Heart right ventricle (tissue), 16 donors: ENCODE data around the gene PRELID2. TPM values are rescaled to one million over a fixed set of nuclear protein-coding genes. Genes with fewer than 3 reads are reported as not detected.
A peak's percentile ranks its signal among the peaks of the same experiment; 100 is the strongest.

ENCODE experiments used
- ATAC-seq, 8 donors: fragments of 200-7000 bp; cut with Tn5 transposase; one replicate each; pipeline ENCODE4 v1.9.1; 2020; ENCODE audit warnings: mild to moderate bottlenecking in 8 of 8, moderate library complexity in 8 of 8, moderate number of reproducible peaks in 1 of 8
- DNase-seq, 2 donors: peaks; one replicate each; pipeline ENCODE4 v3.0.0-alpha.2; 2020
- H3K27ac ChIP-seq, 10 donors: fragments of 200-600 bp; sonication (generic) in 2 of 10; one replicate each; pipeline versions ENCODE4 v1.5.0 to v1.8.0; 2020 to 2022; ENCODE audit warnings: mild to moderate bottlenecking in 3 of 10
- H3K27me3 ChIP-seq, 7 donors: fragments of 200-600 bp; one replicate each; pipeline ENCODE4 v1.8.0; 2021 to 2022; ENCODE audit warnings: mild to moderate bottlenecking in 2 of 7
- H3K36me3 ChIP-seq, 9 donors: fragments of 200-600 bp; sonication (generic) in 1 of 9; one replicate each; pipeline versions ENCODE4 v1.5.0 to v1.8.0; 2020 to 2022; ENCODE audit warnings: mild to moderate bottlenecking in 2 of 9
- H3K4me1 ChIP-seq, 9 donors: fragments of 200-600 bp; sonication (generic) in 1 of 9; one replicate each; pipeline versions ENCODE4 v1.5.0 to v1.8.0; 2020 to 2022; ENCODE audit warnings: mild to moderate bottlenecking in 4 of 9
- H3K4me3 ChIP-seq, 10 donors: fragments of 200-600 bp; sonication (generic) in 2 of 10; one replicate each; pipeline versions ENCODE4 v1.5.0 to v1.8.0; 2020 to 2022; ENCODE audit warnings: mild to moderate bottlenecking in 7 of 10, moderate library complexity in 2 of 10
- H3K9me3 ChIP-seq, 11 donors: fragments of 200-600 bp in 10 of 11; sonication (generic) in 2 of 11; one replicate each; pipeline versions ENCODE4 v1.5.0 to v1.8.0; 2013 to 2022; ENCODE audit warnings: mild to moderate bottlenecking in 2 of 11, control low read depth in 1 of 11, moderate library complexity in 1 of 11
- CTCF ChIP-seq, 9 donors: fragments of 200-600 bp; sonication (generic) in 2 of 9; IDR thresholded peaks; one replicate each; pipeline versions ENCODE4 v1.5.0 to v1.8.0; 2021 to 2022; ENCODE audit warnings: antibody characterized with exemption in 9 of 9, mild to moderate bottlenecking in 5 of 9, moderate library complexity in 1 of 9
- WGBS, 2 donors: extraction: QIAGEN DNeasy Blood & Tissue Kit; methylation state at CpG; one replicate each; pipeline ENCODE4 v1.1.7; 2013; ENCODE audit warnings: inconsistent platforms in 1 of 2; 5-methylcytosine and 5-hydroxymethylcytosine counted together
- intact Hi-C, 10 donors: fragments of 100-400 bp; cut with DNase I; formaldehyde crosslinking; loops; one replicate each; pipeline versions ENCODE4 v1.11.1 to v1.14.2; 2022
- polyA plus RNA-seq, 2 donors: library from polyadenylated mRNA; stranded (reverse); fragments of 200-250 nt; gene quantifications; one replicate each; pipeline ENCODE4 v1.2.3, GENCODE V29; 2013
- total RNA-seq, 10 donors: library from RNA; stranded (reverse); fragmentation: NEBNext Ultra II Directional in 3 of 10; extraction: Animal tissue kit (Norgen Biotek cat#: 25700) in 3 of 10; gene quantifications; one replicate each; pipeline versions ENCODE4 v1.2.1 to v1.2.4, GENCODE V29; 2021 to 2023
- donor health status: Arrhythmogenic right ventricular cardiomyopathy.
- donor health status: ischemic (EF 13 %, LVEDD 7.1; RV severe dilation, severe dysfunction).
- donor health status: healthy with polysubstance abuse.
- donor health status: DM: no; HTN: yes; CAD: no.
- donor health status: DM: no; HTN: no; CAD: no.
- donor health status: ischemic (EF 25% LVEDD 6.9; RV normal size, moderate dysfunction).
- donor health status: ischemic (EF 25% LVEDD 5.7; RV mildly dilated, moderate dysfunction).
- donor health status: healthy.
- donor health status: DM: yes; HTN: yes; CAD: no.
- donor health status: Ischemic cardiomyopathy.
- donor health status: ischemic (EF 35%, LVEDD 5.7; RV mildly dilated, moderate dysfunction).
- donor health status: nonischemic (EF 11% LVEDD 7.7; RV severe dilation, severe dysfunction).
- donor health status: DM: yes; HTN: yes; CAD: no.
- donor health status: PGD.
- donor health status: ischemic (EF 29% LVEDD 5.4; RV normal size, mild dysfunction).
- donor health status: nonischemic (EF 23%, LVEDD 6.1; RV moderate dilation, normal function).

The PRELID2 gene
- total and polyA plus RNA-seq, 12 donors = 1.2 to 83.7 (median 11.9) TPM

GRCh38 chr5:145825751-145826180 lies 9.4 kb downstream of the PRELID2 start:
- ATAC-seq = peak in 1 of 8 donors; percentile 41
- 67 to 68% methylated on average over 3 of the region's 3 CpGs for WGBS, 2 donors
- H3K4me3 ChIP-seq = no peak overlapping the region
- no peaks in the 10 kb centered on the region for H3K36me3 ChIP-seq
- intact Hi-C loops = loop anchor here in 9 of 10 donors (5.0 to 10.0 kb wide), 6 partner anchors 128 to 1621 kb away; no protein-coding TSS in a partner anchor
- H3K9me3 ChIP-seq = no peaks in the 10 kb centered on the region
- peaks cover 0 to 14% (median 10%) of the 10 kb centered on the region in 9 donors for H3K4me1 ChIP-seq
- no peak for DNase-seq
- no peaks in the 10 kb centered on the region for H3K27me3 ChIP-seq
- no peak overlapping the region for H3K27ac ChIP-seq
- TF ChIP-seq CTCF (IDR thresholded peaks at IDR 0.05) = peak; percentile 29 to 91 (median 80)

- H3K4me1 ChIP-seq = peaks cover 0 to 4% (median 0%) of the 10 kb centered on the region in 9 donors
- no peaks in the 10 kb centered on the region for H3K27me3 ChIP-seq
- no peak overlapping the region for H3K27ac ChIP-seq
- DNase-seq = no peak
- H3K4me3 ChIP-seq = no peak overlapping the region
- H3K9me3 ChIP-seq = no peaks in the 10 kb centered on the region
- intact Hi-C loops = loop anchor here in 7 of 10 donors (5.0 to 10.0 kb wide), 4 partner anchors 129 to 1619 kb away; no protein-coding TSS in a partner anchor
- TF ChIP-seq CTCF (IDR thresholded peaks at IDR 0.05) = no peak
- H3K36me3 ChIP-seq = peaks cover 0 to 5% (median 0%) of the 10 kb centered on the region in 9 donors
- no peak for ATAC-seq
- WGBS, 2 donors = 51 to 60% methylated on average over 4 of the region's 4 CpGs
Observed at GRCh38 chr5:145824040-145824439, 11.1 kb downstream of the PRELID2 start.

- intact Hi-C loops = loop anchor here in 1 of 10 donors (10.0 kb wide), 1 partner anchor 134 kb away; no protein-coding TSS in a partner anchor
- Histone ChIP-seq H3K9me3 (no peaks in the 10 kb centered on the region), H3K4me3 (no peak overlapping the region), H3K27me3 (no peaks in the 10 kb centered on the region), H3K4me1 (peaks cover 0 to 4% (median 0%) of the 10 kb centered on the region in 9 donors), H3K27ac (no peak overlapping the region), H3K36me3 (peaks cover 0 to 40% (median 0%) of the 10 kb centered on the region in 9 donors)
- no peak for ATAC-seq
- 80% methylated on average over 4 of the region's 4 CpGs for WGBS, 2 donors
- no peak for DNase-seq
- no peak for TF ChIP-seq CTCF (IDR thresholded peaks at IDR 0.05)
Observed at GRCh38 chr5:145818604-145819003, 16.5 kb downstream of the PRELID2 start.

- peak in 1 of 8 donors; percentile 42 for ATAC-seq
- WGBS, 2 donors = 66 to 69% methylated on average over 1 of the region's 1 CpG
- intact Hi-C loops = loop anchor here in 3 of 10 donors (5.0 to 10.0 kb wide), 3 partner anchors 111 to 131 kb away; no protein-coding TSS in a partner anchor
Observed at GRCh38 chr5:145812877-145813276, 22.3 kb downstream of the PRELID2 start.

More at GRCh38 chr5:145812877-145813276, 22.3 kb downstream of the PRELID2 start:
- peaks cover 0 to 4% (median 0%) of the 10 kb centered on the region in 9 donors for H3K4me1 ChIP-seq
- no peaks in the 10 kb centered on the region for H3K9me3 ChIP-seq
- DNase-seq = no peak
- H3K27me3 ChIP-seq = no peaks in the 10 kb centered on the region
- H3K36me3 ChIP-seq = peaks cover 0 to 36% (median 0%) of the 10 kb centered on the region in 9 donors
- no peak overlapping the region for H3K27ac ChIP-seq
- H3K4me3 ChIP-seq = no peak overlapping the region
- no peak for TF ChIP-seq CTCF (IDR thresholded peaks at IDR 0.05)
